AG04450 (cell line): ENCODE data around the gene PRDM10. TPM values are rescaled to one million over a fixed set of nuclear protein-coding genes. Genes with fewer than 3 reads are reported as not detected.
A peak's percentile ranks its signal among the peaks of the same experiment; 100 is the strongest.

ENCODE experiments used
- CTCF ChIA-PET: fragments of 300-600, 350-600 bp; formaldehyde crosslinking; extraction: SDS; loops from one replicate; lab custom pipeline; 2022; ENCODE audit warnings: antibody characterized with exemption, inconsistent platforms; lab: Charles Lee
- POLR2A ChIA-PET: fragments of 350-600 bp; formaldehyde crosslinking; extraction: SDS; loops from one replicate; lab custom pipeline; 2021; ENCODE audit warnings: antibody characterized with exemption, inconsistent platforms; lab: Yijun Ruan, JAX
- DNase-seq: peaks from one replicate; pipeline ENCODE4 v3.0.0-alpha.2; 2011; ENCODE audit warnings: low read depth, low spot score
- H3K27ac ChIP-seq: one replicate; pipeline ENCODE4 v1.5.1; 2012; ENCODE audit warnings: low read depth, low read length, control low read depth
- H3K27me3 ChIP-seq: one replicate; pipeline ENCODE4 v1.6.0; 2012; ENCODE audit warnings: low read length; ENCODE audit not compliant: control insufficient read depth, insufficient read depth
- H3K4me3 ChIP-seq: 2 replicates; pipeline ENCODE4 v1.5.1; 2011; ENCODE audit warnings: mild to moderate bottlenecking, low read depth, low read length, control low read depth
- H3K9me3 ChIP-seq: 2 replicates; pipeline ENCODE4 v1.5.1; 2012; ENCODE audit warnings: low read length; ENCODE audit not compliant: control insufficient read depth, insufficient read depth
- polyA plus RNA-seq: library from polyadenylated mRNA; depleted of rRNA; stranded (reverse); fragments of >200 nt; gene quantifications from 2 replicates; pipeline ENCODE4 v1.2.3, GENCODE V29; 2011
- TF ChIP-seq, protein P1 (sequence below): IDR thresholded peaks from 2 replicates; pipeline ENCODE4 v1.5.1; 2011; ENCODE audit warnings: low read depth, low read length, control low read depth, inconsistent platforms

PRDM10 gene
- polyA plus RNA-seq, 1 experiment: 3.9 TPM

GRCh38 chr11:129895126-129896041 is 107.3 kb downstream of the PRDM10 start, which contains the start of gene NFRKB:
NFRKB (minus strand) TSS chr11:129895578; CDS start chr11:129892849, 2,729 bp downstream.
- Histone ChIP-seq H3K27me3 (no peaks in the 10 kb centered on the region), H3K4me3 (peak within 1 kb of the TSS; percentile 68), H3K9me3 (no peaks in the 10 kb centered on the region; the same call in 1 of the 2 replicates), H3K27ac (no peak within 1 kb of the TSS)
- ChIA-PET CTCF (interaction anchor here (6.0 kb wide), 1 partner anchor 236 kb away, joined by 32 read pairs; no protein-coding TSS in a partner anchor), POLR2A (interaction anchor here (0.8 kb wide), 1 partner anchor 34 kb away, joined by 5 read pairs; no protein-coding TSS in a partner anchor)
- TF ChIP-seq, protein P1, sequence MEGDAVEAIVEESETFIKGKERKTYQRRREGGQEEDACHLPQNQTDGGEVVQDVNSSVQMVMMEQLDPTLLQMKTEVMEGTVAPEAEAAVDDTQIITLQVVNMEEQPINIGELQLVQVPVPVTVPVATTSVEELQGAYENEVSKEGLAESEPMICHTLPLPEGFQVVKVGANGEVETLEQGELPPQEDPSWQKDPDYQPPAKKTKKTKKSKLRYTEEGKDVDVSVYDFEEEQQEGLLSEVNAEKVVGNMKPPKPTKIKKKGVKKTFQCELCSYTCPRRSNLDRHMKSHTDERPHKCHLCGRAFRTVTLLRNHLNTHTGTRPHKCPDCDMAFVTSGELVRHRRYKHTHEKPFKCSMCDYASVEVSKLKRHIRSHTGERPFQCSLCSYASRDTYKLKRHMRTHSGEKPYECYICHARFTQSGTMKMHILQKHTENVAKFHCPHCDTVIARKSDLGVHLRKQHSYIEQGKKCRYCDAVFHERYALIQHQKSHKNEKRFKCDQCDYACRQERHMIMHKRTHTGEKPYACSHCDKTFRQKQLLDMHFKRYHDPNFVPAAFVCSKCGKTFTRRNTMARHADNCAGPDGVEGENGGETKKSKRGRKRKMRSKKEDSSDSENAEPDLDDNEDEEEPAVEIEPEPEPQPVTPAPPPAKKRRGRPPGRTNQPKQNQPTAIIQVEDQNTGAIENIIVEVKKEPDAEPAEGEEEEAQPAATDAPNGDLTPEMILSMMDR: no peak
- DNase-seq: no peak

DNA sequence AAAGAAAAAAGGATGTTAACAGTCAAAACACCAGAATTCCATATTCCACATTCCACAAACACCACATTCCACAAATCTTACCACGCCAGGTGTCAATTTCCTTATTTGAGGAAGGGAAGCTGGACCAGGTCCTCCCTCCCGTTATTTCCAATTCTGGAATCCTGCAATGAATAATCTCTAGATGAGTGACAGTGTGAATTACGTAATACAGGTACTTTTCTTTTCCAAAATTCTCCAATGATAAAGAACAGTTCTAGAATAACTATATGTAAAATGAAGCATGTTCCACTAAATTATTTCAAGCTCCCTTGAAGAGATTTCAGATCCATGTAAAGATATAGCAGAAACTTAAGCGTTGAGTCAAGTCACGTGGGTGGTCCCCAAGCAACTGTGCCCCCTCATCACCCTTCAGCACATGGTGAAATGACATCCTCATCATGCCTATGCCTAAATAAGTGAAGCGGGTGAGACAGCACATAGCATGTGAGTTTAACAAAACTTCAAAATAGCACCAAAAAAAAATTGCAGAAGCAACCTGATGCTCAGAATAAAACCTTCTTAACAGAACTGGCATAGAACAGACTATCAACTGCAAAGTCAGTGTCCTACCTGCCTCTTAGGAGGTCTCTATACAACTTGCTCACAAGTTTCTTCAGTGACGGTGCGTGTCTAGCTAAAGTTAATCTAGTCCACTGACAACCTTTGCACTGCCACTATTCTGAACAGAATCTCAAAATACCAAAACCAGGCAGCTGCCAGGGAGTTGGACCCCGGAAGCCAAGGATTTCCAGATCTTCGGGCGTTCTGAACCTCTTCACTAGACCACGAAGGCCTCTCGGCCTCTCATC is 108.1 kb downstream of the PRDM10 start:
- no peak for DNase-seq
- TF ChIP-seq, protein P1: no peak
- no peaks in the 10 kb centered on the region; the same call in 1 of the 2 replicates for H3K9me3 ChIP-seq
- ChIA-PET CTCF (interaction anchor here (6.0 kb wide), 1 partner anchor 237 kb away, joined by 32 read pairs; no protein-coding TSS in a partner anchor), POLR2A (no interaction called here)
- no peak overlapping the region for H3K27ac ChIP-seq
- H3K4me3 ChIP-seq: peak overlapping the region; percentile 68
- H3K27me3 ChIP-seq: no peaks in the 10 kb centered on the region

DNA sequence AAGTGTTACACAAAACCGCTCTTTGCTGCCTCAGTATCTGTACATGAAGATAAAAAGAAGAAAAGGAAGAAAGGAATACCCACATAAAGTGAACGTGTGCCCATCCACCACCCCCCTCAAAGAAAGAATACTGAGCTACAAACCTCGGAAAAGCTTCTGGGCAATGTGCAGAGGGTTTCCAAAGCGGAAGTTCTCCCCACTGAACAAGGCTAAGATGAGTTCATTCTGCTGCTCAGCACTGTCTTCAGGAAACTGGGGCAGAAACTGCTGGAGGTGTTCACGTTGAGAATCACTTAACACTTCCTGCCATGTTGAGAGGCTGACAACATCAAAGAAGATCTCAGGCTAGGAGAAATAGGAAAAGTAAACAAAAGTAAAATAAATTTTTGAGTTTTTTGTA is 114.2 kb downstream of the PRDM10 start:
- Histone ChIP-seq H3K4me3 (no peak overlapping the region), H3K27ac (no peak overlapping the region), H3K9me3 (no peaks in the 10 kb centered on the region), H3K27me3 (no peaks in the 10 kb centered on the region)
- ChIA-PET POLR2A (no interaction called here), CTCF (interaction anchor here (1.3 to 1.5 kb wide), 2 partner anchors 242 to 244 kb away, joined by 4 to 6 read pairs; no protein-coding TSS in a partner anchor)
- DNase-seq: no peak
- TF ChIP-seq, protein P1: no peak

GRCh38 chr11:129885381-129885780 is 117.3 kb downstream of the PRDM10 start:
- CTCF ChIA-PET: no interaction called here
- H3K27me3 ChIP-seq: no peaks in the 10 kb centered on the region
- H3K9me3 ChIP-seq: no peaks in the 10 kb centered on the region
- no peak overlapping the region for H3K4me3 ChIP-seq
- no peak overlapping the region for H3K27ac ChIP-seq
- TF ChIP-seq, protein P1: no peak
- DNase-seq: no peak
- POLR2A ChIA-PET: no interaction called here
